HG03457 (cell line): ENCODE data around the gene OLFML1.

Experiments used
- ATAC-seq: cut with Tn5 transposase; IDR thresholded peaks from one replicate; pipeline ENCODE4 v1.9.1; 2021; ENCODE audit warnings: moderate number of reproducible peaks; ENCODE audit not compliant: unreplicated experiment

Gene OLFML1

DNA sequence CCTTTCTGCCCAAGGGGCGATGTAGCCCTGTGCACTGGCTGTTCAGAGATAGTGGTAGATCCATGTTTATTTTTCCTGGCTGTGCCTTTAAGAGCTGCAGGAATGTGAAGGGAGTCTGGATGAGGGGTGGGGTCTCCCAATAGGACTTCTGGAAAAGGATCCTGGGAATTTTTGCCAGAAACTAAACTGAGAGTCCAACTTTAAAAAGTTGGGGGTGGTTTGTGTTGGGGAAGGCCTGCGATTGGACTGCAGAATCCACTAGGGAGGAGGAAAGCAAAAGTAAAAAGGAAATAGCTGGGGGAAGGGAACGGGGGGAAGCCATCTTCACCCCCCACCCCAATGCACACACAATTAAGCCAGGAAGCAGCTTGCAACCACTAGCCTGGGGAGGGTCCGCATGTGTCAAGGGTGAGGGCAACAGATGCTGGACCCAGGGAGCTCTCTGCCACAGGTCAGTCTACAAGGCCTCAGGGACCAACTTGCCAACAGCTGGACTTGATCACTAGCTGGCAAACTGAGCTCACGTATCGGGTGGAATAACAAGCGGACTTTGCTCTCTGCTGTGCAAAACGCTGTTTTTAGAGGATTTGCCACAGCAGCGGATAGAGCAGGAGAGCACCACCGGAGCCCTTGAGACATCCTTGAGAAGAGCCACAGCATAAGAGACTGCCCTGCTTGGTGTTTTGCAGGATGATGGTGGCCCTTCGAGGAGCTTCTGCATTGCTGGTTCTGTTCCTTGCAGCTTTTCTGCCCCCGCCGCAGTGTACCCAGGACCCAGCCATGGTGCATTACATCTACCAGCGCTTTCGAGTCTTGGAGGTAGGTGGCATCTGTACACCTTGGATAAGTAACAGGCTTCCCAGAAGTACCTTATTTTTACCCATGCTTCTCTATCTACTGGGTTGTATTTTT lies at the start of gene OLFML1:
OLFML1 (plus strand) TSS at position 321 of the 912 bp plus-strand sequence; CDS start at position 691, 370 bp downstream.
- no peak for ATAC-seq

DNA sequence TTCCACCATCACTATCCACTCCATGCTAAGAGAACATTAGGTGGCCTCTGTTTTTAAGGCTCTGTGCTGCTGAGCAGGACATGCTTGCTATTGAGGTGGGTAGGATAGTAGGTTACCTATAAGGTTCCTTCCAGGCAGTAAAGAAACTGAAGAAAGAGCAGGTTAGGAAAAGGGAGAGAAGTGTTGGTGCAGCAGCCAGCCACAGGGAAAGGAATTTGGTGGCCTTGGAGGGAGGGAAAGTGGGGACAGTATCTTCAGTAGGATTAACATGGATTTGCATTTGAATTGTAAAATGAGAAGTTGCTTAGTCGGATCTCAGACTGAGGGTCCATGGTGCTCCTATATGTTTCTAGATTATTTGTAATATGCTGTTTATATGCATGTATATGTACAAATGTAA lies 49.2 kb upstream of the OLFML1 start:
- no peak for ATAC-seq

DNA sequence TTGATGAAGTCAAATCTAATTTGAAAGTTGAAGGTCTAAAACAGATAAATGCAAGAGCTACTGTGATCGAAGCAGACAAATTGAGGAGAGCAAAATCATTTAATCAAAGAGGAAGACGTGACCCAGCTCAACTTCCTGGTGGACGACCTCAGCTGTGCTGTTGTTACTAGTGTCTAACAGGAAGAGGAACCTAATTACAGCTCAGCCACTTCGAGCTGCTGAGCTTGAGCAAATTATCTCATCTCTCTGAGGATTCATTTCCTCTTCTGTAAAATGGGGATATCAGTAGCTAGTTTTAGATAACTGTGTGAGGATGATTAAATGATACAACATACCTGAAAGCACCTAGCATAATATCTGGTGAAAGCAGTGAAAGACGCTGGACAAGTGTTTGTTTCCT lies 48.6 kb upstream of the OLFML1 start:
- ATAC-seq, result no peak

DNA sequence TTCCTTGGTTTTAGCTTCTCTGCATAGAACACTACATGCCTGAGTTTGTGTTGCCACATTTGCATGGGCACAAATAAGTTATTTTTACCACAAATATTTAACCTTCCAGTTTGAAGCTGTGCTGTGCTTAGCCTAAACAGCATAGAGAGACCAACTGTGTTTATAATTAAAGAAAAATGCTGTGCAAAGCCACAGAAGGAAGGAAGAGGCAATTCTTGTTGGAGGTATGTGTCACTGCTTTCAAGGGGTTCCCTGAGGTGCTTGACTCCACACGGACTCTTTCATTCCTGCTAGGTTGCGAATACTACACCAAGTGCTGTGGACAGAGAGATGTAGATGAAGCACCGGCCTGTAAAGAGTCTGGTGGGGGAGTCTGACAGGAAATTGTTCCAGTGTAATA lies 47.6 kb upstream of the OLFML1 start:
- no peak for ATAC-seq

DNA sequence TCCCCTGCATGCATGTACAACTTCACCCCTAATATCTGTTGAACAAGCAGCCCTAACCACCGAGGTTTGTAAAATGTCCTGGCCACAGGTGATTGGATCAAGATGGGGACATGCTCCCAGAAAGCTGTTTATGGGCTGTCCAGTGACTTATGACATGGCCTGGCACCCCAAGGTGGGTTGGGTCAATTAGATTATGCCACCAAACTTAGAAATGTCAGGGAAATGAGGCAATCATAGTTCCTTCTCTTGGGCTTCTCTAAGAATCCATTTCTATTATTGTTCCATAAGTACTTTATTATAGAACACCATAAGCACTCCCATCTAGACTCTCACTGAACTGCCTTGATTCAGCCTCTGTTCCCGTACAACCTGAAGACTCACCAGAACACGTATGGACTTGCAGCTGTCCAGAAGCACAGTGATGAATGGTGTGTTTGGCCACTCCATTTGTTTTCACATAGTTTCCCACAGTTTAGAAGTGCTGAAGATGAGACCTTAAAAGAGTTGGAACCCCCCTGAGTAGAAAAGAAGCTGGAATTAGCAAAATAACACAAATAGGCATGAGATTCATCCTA lies 45.5 kb upstream of the OLFML1 start:
- ATAC-seq, result no peak

DNA sequence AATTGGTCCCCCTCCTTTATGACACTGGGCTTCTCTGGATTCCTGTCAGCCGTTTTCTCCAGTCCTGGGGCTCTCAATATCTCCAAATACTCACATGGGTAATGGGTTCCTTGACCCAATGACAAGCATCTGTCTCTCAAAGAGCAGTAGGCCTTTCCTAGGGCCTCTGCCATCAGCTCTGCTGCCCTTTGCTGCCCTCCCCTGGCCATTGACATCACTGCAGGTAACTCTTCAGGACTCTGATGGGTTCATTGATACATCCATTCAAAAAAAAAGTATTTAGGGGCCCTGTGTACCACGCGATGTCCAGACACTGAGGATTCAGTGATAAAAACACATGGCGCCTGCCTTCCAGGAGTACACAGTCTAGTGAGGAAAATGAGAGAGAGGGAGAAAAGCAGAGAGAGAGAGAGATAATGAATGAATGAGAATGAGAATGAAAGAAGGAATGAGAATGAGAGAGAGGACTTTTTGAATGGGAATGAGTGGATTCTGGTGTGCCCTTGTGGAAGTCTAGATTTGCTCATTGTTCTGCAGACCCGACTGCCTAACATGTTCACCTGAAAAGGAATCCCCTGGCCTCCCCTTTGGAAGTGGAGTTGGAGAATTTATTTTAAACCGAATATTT lies 42.6 kb upstream of the OLFML1 start:
- peak; percentile 71 for ATAC-seq

DNA sequence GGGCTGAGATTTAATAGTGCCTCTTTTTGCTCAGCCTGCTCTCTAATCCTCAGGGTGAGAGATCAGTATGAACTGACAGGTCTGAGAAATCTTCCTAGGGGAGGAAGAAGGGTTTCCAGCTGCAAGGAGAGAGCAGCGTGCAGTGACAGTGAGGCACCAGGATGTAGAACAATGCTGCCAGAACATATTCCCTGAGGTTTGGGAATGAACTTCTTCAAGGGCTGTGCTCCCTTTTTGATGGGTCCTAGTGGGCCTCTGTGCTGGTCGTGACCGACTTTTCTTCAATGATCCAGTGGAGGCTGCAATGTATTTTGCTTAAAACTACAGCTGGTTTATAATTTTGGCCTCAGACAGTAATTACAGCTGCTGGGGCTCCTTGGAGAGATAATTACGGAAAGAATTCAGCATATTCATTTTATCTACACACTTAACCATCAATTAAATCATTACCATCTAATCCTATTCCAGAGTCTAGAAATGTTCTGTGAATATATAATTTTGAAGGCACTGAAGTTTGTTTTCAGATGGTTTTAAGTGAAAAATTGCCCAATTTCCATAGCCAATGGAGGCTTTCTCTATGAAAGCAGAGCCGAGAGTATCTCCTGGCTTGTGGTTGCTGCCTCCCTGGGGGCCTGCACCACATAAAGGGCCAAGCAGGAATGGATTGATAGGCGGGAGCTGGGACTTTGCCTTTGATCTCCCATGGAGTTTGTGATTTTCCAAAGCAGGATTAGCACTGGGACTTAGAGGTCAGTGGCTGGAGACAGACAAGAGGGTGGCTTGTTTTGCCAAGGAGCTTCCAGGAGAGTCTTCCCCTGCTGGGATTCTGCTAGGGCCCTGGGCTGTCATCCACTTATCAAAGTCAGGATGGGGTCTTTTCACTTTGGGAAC lies 41.0 kb upstream of the OLFML1 start:
- no peak for ATAC-seq

DNA sequence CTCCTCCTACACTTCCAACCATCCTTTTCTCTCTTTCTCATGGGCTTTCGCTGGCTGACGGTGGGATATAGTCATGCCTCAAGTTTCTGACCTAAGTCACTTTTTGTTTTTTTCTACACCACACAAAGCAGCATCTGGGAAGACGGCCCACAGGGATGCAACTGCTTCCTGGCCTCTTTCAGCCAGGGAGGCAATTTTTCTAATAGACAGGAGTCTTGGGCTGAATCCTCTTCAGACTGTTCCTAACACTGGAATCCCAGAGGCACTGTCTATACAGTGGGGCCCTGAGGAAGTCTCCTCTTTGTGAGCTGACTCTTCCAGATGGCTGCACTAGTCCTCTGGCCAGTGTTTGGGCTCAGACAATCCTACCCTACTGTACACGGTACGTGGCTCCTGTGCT lies 39.7 kb upstream of the OLFML1 start:
- no peak for ATAC-seq

DNA sequence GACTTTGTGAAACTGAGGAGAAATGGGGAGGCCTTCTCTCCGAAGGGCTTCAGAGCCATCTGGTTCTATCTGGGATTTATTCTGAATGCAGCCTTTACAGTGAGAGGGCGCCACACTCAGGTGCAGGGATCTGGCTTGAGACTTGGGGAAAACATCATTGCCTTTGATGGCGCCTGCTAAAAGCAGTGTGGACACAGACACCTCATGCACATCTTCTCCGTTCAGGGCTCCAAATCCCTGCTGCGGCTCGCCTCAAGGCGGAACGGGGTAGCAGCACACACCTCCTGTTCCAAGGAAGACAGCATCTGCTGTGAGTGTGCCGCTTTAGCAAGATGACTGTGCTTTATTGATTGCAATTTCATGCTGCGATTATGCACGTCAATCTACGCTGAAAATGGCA lies 37.1 kb upstream of the OLFML1 start:
- ATAC-seq, result no peak

DNA sequence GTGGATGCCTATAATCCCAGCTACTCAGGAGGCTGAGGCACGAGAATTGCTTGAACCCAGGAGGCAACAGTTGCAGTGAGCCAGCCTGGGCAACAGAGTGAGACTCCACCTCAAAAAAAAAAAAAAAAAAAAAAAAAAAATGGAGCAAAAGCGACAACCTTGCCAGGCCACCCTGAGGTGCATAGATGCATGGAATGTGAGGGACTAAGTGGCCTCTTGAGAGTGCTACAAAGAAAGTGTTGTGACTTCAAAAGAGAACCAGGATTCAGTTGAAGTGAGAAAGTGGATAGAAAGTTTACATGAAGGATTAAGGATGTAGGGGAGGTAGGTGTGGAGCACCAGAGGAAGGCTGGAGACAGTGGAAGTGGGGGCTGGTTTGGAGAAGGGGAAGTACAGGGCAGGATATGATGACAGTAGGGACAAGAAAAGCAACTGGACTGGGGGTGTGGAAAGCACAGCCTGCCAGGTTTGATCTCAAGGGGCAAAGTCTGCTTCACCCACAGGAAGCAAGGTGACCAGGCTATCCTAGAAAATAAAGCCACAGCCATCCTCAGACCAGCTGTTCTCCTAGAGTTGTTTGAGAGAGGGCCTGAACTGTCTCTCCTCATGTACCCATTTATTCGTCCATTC lies 36.0 kb upstream of the OLFML1 start:
- no peak for ATAC-seq

DNA sequence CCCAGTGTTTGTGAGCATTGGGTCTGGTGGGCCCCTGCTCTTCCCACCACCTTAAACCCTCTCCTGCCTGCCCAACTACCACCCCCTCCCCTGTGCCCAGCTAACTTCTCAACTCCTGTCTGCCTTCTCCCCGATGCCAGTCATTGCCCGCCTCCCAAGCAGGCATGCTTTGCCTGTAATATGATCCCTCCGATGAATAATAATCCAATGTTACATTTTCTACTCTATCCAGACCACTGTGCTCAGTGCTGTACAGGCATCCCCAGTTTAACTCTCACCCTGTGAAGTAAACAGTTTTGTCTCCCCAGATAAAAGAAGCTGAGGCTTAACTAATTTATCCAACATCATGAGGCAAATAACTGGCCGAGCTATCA lies 35.5 kb upstream of the OLFML1 start:
- no peak for ATAC-seq

DNA sequence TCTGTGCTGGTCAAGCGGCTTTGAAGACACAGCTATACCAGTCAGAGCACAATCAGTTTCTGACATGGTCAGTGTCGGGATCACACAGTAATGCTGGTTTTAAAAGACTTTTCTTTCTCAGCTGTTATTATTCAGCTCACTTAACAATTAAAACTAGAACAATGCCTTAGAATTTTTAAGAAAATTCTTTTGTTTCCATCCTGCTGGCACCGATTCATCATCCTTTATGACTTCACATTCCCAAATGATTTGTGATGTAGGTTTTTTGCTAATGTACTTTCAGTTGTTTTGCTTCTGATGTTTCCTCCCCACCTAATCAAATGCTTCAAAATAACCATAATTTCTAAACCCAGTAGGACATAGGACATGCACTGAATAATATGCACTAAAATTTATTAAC lies 34.5 kb upstream of the OLFML1 start:
- no peak for ATAC-seq

DNA sequence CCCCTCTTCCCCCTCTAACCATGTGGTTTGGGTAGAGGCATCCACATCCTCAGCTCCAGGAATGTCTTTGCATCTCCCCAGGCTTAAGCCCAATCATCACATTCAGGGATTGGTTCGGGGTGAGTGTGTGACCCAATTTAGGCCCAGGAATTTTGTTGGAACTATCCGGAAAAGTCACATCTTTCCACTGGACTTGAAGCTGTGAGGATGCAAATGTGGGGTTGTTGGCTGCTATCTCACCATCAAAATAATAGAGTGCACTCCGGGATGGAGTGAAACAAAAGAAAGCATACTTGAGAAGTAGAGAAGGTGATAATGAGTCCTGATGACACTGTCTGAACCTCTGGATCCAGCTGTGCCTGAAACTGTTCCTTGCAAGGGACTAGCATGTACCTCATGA lies 33.8 kb upstream of the OLFML1 start:
- no peak for ATAC-seq

DNA sequence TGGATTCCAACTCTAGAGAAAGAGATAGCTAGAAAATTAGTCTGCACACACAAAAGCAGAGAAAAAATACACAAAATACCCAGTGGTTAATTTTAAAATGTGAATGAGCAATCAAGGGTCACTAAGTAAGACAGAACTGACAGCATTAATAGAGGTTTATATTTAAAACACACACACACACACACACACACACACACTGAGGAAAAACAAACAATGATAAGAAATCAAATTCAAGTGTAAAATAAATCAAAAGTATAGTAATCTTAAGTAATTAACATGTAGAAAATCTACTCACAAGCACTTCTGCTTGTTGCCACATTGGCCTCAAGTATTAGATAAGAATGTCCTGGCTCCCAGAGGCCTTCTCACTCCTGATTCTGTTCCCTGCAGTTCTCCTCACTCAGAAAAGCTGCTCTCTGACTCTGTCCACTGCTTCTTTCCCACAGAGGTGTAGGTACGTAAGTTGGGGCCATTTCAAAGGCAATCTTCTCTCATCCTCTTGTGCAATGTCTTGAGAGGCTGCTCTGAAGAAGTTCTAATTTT lies 33.3 kb upstream of the OLFML1 start:
- no peak for ATAC-seq

DNA sequence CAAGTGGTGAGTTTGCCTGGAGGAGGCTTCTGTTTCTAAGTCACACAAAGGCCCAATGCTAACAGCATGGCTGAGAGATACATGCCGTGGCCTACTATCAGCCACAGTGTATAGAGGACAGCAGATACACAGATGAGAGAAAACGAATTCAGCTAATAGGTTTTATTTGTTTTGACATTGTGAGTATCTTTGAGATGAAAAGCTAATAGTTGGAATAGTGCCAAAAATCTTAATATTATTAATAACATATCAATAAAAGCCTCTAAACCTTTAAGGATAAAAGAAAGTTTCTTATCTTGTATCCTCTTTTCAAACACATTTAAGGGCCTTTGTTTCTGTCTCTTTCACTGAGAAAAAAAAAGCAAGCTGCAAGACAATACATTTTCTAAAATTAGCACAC lies 30.5 kb upstream of the OLFML1 start:
- ATAC-seq, result no peak

DNA sequence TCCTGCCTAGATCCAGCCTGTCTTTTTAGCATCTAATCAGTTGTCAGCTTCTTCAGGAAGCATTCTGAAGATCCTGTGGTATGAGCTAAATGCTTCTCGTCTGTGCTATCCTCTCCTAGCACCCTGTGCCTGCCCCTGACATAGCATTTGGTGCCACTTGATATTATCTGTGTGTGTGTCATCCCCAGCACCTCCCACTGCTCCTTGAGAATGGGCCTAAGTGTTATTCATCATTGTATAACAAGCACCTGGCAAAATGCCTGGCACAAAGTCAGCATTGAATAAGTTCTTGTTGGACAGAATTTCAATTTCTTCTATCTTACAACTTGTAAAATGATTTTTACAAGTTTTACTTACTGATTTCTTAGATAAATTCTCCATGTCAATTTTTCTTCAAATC lies 28.1 kb upstream of the OLFML1 start:
- no peak for ATAC-seq

DNA sequence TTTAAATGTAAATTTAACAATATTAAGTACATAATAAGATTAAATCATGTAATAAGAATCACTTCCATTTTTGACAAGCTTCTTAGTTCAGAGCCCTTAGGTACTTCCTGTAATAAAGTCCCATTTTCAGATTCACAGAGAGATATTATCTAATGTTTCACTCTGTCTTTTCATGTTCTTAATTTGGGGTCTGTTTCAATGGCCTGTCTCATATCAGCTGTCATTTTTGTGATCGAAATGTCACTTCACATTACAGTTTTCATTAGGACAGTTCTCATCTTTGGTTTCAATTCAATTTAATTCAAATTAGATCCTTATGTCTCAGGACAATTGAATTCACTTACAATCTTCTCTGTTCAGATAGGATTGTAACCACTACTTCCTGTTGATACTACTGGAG lies 22.6 kb upstream of the OLFML1 start:
- no peak for ATAC-seq

DNA sequence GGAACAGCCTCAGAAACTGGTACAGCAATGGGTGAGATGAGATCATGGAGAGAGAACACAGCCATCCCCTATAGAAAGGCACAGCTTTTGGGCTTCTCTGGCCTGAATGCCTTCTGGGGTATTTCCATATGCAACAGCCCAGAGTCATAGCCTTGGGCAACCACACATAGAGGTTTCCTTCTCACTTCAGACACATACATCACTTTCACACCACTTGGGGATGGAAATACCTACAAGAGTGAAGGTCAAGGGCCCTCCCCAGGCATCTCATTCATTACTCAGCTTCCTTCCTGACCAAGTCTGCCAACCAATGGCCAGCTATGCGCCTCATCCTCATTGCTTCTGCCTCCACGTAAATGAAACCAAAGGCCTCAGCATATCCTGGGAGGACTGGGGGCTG lies 17.7 kb upstream of the OLFML1 start:
- peak; percentile 66 for ATAC-seq

DNA sequence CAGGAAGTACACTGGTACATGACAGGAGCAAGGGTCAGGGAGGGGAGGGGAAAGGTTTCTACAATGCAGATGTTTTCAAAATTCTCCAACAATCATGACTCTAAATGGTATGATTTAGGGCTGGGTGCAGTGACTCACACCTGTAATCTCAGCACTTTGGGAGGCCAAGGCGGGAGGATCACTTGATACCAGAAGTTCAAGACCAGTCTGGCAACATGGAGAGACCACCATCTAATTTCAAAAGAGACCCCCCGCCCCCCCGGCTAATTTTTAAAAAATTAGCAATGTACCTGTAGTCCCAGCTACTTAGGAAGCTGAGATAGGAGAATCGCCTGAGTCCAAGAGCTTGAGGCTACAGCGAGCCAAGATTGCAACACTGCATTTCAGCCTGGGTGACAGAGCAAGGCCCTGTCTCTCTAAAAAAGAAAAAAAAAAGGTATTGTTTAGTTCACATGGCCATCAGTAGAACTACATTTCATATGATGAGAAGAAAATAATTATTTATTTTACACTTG lies 15.9 kb upstream of the OLFML1 start:
- ATAC-seq, result no peak

DNA sequence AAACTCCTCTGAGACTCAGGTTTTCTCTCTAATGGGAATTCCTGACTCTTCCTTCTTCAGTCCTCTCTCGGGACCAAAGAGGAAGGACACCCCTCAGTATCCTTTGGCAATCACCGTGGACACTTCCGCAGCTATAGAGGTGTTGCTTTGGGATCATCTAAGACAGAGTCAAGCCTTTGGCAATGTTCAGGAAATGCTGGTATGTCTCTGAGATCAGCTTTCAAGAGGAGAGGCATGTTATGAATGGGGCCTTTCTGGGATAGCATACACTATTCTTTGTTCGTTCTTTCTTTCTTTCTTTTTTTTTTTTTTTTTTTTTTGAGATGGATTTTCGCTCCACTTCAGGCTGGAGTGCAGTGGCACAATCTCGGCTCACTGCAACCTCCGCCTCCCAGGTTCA lies 14.2 kb upstream of the OLFML1 start:
- no peak for ATAC-seq
